GM21360 (cell line): ENCODE measurements around the gene ZNF839.
"Not testable (repeated sequence)": the region's sequence is repeated elsewhere in the genome, so short reads cannot be mapped to it uniquely, and the experiment has no call there.

Experiments
- ATAC-seq: cut with Tn5 transposase; IDR thresholded peaks from one replicate; pipeline ENCODE4 v1.9.1; 2021; ENCODE audit warnings: mild to moderate bottlenecking, moderate library complexity; ENCODE audit not compliant: unreplicated experiment

ZNF839 gene

DNA sequence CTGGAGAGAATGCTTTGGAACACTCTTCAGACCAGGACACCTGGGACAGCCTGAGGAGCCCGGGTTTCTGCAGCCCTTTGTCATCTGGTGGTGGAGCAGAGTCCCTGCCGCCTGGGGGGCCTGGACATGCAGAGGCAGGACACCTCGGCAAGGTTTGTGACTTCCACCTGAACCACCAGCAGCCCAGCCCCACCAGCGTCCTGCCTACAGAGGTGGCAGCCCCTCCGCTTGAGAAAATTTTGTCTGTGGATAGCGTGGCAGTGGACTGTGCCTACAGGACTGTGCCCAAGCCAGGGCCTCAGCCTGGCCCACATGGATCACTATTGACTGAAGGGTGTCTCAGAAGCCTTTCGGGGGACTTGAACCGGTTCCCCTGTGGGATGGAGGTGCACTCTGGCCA lies 22.0 kb downstream of the ZNF839 start:
- no peak for ATAC-seq

DNA sequence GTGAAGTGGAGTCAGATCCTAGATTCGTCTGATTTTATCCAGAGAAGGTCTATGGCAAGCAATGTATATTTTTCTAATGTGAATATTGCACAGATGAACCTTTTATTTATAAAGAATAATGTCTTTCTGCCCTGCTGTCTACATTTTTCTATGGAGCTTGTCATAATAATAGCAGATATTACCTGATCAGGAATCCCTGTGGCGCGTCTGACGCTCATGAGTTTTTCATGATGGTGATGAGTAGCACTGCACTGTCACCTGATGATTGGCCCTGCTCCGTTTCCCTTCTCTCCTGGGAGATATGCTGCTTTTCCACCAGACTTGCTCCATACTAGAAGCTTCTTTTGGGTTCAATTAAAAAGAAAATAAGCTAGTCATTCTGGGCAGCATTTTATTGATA lies 22.7 kb downstream of the ZNF839 start:
- no peak for ATAC-seq

DNA sequence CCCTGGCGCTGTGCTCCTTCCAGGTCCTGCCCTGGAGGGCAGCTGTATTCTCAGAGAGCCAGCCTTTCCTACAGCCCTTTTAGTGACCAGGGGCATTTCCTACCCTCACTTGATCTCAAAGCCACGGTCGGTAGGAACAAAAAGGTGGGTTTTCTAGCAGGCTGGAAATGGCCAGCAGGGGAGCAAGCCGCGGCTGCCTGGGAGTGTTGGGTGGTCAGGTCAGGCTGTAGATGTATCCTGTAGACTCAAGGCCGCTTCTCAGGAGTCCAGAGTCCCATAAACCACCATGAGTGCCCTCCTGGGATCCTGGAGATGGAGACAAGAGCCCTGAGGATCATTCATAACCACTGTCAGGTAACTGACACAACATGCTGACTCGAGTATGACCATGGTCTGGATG lies 24.5 kb downstream of the ZNF839 start:
- ATAC-seq: no peak

DNA sequence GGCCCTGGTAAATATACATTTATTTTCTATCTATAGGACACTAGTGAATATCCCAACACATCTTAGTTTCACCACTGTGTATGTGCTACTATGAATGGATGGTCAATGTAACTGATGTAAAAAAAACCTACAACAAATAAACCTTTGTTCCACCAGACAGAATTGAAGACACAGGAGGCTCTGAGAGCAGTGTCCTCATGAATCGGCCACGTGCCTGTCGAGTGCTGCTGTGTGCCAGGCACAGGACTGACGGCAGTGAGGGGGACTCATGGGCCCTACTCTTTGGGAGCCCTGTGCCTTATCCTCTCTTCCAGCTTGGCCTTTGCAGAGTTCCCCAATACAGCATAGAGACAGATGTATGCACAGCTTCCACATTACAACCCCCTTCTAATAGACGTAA lies 24.9 kb downstream of the ZNF839 start:
- ATAC-seq: no peak

DNA sequence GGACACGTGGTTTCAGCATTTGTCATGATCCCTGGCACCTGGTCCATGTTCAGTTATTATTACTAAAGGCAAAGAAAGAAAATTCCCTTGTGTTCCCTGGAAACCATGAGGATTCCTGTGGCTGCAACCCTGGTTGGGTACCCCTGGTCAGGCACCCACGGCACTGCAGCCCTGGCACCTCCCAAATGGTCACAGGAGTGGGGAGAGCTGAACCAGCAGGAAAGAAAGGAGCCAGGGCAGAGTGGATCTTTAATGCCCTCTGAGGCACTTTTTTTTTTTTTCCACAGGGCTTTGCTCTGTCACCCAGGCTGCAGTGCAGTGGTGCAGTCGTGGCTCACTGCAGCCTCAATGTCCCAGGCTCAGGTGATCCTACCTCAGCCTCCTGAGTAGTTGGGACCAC lies 25.7 kb downstream of the ZNF839 start:
- ATAC-seq: no peak

DNA sequence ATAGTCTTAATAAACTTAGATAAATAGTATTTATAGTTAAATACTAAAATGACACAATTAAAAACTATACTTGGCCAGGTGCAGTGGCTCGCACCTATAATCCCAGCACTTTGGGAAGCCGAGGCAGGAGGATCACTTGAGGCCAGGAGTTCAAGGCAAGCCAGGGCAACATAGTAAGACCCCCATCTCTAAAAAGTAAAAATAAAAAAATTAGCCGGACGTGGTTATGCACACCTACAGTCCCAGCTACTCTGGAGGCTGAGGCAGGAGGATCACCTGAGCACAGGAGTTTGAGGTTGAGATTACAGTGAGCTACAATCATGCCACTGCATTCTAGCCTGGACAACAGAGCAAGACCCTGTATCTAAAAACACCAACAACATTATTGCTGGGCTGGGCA lies 27.1 kb downstream of the ZNF839 start:
- no peak for ATAC-seq

DNA sequence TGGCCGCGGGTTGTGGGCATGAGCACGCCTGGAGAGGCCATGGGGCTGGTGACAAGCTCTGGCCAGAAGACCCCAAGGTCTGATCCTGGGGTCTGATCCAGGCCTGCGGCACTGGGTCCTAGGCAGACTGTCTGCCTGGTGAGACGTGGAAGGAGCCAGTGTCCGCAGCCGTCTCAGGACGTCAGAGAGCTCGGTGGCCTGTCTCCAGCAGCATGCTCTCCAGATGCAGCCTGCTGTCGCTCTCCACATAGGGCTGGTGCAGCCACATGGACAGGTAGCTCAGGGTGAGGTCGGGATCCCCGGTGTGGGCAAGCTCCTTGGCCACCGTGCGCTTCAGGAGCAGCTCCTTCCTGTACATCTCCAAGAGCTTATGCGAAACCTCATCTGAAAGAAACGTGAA lies 28.8 kb downstream of the ZNF839 start:
- no peak for ATAC-seq

DNA sequence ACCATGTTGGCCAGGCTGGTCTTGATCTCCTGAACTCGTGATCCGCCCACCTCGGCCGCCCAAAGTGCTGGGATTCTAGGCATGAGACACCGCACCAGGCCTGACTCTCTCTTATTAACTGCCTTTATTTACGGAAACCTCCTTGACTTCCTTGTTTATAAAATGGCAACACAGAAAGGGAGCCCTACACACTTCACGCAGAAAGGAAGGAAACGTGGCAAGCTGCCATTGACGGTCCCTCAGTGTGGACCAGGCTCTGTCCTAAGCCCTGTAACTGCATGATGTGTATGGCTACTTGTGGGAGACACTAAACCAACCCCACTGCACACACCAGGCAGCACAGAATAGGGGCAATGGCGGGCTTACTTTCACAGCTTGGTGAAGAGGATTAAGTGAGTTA lies 31.5 kb downstream of the ZNF839 start:
- ATAC-seq: no peak

DNA sequence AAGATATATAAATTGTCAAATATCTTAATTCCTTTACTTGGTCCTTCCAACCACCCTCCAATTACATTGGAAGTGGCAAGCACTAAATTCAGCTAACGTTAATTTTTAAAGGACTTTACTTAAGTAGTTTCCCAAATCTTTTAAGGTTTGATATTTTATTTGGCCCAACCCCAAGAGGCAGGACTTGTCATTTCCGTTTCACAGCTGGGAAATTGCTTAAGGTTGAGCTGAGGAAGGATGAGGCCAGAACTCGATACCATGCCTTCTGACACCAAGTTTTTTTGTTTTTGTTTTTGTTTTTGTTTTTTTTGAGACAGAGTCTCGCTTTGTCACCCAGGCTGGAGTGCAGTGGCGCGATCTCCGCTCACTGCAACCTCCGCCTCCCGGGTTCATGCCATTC lies 32.0 kb downstream of the ZNF839 start:
- not testable (repeated sequence) for ATAC-seq

DNA sequence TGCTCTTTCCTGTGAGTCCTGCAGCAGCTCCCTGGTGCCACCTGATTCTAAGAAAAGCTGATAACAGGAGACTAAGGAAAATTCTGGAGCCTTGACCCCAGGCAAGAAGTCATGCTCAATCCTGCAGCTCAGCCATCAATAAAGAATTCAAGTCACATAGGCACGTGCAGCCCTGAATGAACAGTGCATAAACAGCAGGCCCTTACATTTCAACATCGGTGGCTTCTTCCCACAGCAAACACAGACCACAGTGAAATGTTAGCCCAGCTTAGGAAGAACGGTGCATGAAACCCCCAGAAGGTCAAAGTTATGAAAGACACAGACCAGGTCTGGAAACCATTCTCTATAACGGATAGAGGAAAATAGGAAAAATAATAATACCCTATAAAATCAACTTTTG lies 32.7 kb downstream of the ZNF839 start:
- ATAC-seq: no peak

DNA sequence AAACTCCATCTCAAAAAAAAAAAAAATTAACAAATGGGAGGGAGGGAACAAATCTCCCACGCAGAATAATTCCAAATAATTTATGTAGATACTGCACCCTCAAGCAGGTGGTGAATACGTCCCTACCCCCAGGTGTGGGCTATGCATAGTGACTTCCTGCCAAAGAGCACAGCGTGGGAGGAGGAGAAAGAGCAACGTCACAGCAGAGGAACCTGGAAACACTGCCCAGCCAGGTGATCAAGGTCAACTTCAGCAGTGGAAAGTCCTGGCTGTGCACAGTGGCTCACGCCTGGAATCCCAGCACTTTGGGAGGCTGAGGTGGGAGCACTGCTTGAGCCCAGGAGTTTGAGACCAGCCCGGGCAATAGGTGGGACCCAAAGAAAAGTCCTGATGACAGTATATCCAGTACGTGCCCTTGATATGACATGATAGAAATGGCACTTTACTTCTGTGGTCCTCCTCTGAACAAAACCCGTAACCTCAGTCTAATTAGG lies 33.6 kb downstream of the ZNF839 start:
- ATAC-seq: no peak

DNA sequence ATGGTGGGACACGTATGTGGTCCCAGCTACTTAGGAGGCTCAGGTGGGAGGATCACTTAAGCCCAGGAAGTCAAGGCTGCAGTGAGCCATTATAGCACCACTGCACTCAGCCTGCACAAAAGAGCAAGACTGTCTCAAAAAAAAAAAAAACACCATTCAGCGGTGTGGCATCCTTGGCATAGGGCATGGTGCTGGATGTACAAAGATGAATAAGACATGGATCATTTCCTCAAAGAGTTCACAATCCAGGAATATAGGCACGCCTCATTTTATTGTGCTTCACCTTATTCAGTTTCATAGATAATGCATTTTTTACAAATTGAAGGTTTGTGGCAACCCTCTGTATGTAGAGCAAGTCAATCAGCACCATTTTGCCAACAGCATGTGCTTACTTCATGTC lies 36.7 kb downstream of the ZNF839 start:
- ATAC-seq: no peak

DNA sequence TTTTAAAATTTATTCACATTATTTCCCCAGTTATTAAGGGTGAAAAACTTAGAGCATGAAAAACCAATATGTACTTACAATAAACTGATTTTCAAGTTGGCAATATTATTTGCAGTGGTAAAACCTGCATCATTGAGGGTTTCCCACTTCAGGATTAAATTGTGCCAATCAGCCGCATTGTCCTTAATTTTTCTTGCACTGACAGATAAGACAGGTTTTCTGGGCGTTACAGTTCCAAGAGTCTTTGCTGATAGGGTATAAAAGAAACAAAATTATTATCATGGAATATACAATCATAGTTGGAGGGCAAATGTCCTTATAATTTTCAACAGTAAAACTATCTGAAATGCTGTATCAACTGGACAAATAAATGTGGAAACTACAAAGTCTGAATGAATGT lies 39.8 kb downstream of the ZNF839 start:
- no peak for ATAC-seq

DNA sequence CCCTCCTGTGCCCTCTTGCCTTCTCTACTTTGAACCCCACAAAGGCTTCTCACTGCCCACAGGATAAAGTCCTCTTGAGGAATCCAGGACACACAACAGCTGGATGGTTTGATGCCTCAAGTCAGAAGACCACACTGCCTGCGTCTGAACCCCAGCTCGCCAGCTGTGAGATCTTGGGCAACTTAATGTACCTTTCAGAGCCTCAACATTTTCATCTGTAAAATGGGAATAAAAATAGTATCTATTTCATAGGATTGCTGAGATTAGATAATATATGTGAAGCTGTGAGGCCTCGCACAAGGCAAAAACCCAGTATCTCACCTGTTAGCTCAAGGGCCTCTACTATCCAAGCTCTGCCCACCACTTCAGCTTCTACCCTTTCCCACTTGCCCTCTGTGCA lies 40.8 kb downstream of the ZNF839 start:
- ATAC-seq: no peak

DNA sequence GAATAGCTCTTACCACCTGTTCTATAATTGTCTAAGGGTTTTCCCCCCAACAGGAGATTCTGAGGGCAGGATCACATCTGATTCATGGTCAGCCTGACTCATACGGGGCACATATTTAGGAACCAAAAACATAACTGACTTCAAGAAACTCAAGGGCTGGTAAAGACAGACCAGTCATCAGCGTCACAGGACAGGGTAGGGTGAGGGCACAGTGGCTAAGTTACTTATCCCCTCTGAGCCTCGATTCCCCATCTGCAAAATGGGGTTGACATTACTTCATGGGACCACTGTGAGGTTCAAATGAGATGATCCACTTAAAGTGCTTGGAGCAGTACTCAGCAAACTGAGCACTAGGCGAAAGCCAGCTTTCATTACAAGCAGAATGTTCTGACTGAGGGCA lies 42.5 kb downstream of the ZNF839 start:
- ATAC-seq: peak; percentile 30

DNA sequence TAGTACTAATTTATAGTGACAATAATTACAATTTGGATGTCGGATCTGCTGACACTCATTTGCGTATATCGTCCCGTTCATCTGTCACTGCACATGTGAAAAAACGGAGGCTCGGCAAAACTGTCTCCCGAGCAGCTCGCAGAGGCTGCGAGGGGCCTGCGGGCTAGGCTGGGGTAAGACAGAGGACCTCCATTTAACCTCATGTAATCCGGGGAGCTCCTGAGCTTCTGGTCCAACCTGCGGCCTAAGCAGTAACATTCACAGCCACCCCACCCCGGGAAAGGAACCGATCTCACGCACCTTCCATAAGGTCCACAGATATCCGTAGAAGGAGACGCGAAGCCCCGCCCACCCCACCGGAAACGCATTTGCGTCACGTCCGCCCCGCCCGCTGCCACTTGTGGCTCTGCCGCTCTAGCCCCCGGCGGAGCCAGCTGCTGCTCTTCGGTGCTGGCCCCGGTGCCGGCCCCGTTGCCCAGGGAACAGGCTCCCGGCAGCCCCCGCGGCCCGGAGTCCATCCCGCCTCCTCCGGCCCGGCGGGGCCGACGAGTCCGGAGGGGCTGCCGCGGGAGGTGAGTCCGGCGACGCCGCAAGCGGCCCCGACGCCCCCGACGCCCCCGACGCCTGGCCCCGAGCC lies 43.1 kb downstream of the ZNF839 start, which contains the start of the genes CINP and TECPR2:
TSS of gene CINP (minus strand) at position 346 of the 637 bp plus-strand sequence. CDS start at position 307, 39 bp downstream.
TSS of gene TECPR2 (plus strand) at position 397 of the 637 bp plus-strand sequence. CDS start 13,781 bp downstream, outside the sequence.
- peak; percentile 78 for ATAC-seq

DNA sequence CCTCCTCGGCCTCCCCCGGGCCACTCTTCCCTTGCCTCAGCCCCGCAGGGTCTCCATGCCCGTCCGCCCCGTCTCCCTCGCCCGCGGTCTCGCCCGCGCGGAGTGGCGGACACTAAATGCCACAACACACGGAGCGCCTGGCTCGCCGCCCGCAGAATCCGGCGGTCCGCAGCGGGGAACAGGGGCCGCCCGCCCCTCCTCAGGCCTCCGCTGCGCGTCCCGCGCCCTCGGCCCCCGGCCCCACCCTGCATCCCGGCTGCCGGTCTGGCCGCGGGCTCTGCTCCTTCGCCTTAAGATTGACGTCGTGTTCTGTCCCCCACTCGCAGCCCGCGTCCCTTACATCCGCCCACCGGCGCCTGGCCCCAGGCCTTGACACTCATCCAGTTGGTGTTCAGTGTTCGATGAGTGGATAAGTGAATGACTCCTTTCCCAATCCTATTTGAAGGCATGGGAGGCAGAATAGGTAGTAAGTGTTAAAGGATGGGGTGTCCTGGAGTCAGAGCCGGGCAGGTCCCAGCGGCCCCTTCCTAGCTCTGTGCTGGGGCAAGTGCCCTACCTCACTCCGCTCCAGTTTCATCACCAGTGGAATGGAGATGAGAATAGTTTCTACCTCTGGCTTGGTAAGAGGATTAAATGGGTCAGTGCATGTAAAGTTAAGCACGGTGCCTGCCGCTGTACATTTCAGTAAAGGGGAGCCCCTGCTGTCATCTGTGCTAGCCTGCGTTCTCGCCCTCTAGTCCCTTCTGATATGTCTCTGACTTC lies 43.8 kb downstream of the ZNF839 start:
- ATAC-seq: peak; percentile 20

DNA sequence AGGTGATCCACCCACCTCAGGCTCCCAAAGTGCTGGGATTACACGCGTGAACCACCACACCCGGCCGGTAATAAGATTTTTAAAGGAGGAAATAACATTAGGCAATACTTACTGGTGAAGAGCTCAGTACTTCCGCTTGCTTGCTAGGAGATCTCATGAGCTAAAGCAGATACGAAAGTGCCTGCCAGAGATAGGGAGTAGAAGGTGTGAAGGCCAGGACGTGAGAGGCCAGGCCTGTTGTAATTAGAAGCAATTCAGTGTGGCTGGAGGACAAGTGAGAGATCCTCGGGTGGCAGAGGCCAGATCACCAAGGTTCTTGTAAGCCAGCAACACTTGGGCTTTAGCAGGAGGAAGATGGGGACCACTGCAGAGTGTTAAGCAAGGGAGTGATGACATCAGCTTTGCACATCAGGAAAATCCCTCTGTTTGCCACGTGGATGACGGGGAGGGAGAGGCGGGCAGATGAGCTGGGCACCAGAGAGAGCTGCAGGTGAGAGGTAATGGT lies 50.8 kb downstream of the ZNF839 start:
- ATAC-seq: no peak

DNA sequence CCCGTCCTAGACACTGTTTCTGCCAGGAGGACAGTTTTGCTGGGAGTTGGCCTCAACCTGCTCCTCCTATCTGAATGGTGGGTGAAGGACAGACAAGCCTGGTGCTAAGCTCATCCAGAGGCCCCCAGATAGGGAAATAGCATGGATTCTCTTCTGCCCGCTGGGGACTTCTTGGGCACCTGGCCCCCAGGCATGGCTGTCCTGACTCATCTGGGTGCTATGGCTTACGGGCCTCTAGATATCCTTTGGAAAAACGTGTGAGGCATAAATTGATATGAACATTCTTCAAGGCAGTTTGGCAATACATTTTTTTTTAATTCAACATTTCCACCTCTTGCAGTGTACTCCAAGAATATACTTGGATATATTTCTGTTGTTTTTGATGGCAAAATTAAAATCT lies 51.8 kb downstream of the ZNF839 start:
- ATAC-seq: no peak

DNA sequence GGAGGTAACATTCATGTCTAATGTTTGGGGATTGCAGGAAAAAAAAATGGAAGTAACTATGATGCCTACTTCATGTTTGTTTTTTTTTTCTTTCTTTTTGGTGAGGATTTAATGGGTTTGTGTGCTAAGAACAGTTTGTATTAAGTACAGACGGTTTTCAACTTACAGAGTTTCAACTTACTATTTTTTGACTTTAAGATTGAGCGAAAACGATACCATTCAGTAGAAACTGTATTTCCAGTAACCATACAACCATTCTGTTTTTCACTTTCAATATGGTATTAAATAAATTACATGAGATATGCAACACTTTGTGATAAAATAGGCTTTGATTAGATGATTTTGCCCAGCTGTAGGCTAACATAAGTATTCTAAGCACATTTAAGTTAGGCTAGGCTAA lies 53.6 kb downstream of the ZNF839 start:
- ATAC-seq: no peak

DNA sequence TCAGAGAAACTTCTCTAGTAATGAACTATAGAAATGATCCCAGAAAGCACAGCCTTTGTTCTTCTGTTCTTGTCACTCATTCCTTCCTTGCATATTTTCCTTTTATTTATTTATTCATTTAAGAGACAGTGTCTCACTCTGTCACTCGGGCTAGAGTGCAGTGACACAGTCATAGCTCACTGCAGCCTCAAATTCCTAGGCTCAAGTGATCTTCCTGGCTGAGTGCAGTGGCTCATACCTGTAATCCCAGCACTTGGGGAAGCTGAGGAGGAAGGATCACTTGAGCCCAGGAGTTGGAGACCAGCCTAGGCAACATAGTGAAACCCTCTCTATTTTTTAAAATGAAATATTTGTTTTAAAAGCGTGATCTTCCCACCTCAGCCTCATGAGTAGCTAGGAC lies 54.7 kb downstream of the ZNF839 start:
- ATAC-seq: no peak

DNA sequence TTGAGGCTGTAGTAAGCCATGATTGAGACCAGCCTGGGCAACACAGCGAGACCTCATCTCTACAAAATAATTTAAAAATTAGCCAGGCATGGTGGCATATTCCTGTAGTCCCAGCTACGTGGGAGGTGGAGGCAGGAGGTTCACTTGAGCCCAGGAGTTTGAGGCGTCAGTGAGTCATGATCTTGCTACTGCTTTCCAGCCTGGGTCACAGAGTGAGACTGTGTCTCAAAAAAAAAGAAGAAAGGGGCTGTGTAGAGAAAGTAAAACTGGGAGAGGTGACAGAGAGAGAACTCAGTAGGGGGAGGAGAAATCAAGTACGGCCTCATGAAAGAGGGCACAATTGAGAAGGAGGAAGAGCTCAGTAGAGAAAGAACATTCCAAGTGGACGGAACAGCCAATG lies 55.6 kb downstream of the ZNF839 start:
- ATAC-seq: no peak
